Brain microvascular endothelial cell (primary cell): Measurements from ENCODE around the gene MPHOSPH9.

Experiments used
- DNase-seq: peaks from one replicate; pipeline ENCODE4 v3.0.0-alpha.2; 2020
- H3K27ac ChIP-seq: fragments of 250-450 bp; sonication (Bioruptor Pico); 2 replicates; pipeline ENCODE4 v1.5.1; 2020; ENCODE audit warnings: mild to moderate bottlenecking, moderate library complexity
- H3K27me3 ChIP-seq: fragments of 250-450 bp; sonication (Bioruptor Pico); replicated peaks from 2 replicates; pipeline ENCODE4 v1.5.1; 2020; ENCODE audit warnings: mild to moderate bottlenecking
- H3K36me3 ChIP-seq: fragments of 250-450 bp; sonication (Bioruptor Pico); replicated peaks from 2 replicates; pipeline ENCODE4 v1.5.1; 2020; ENCODE audit warnings: mild to moderate bottlenecking
- H3K4me3 ChIP-seq: 2 replicates; pipeline ENCODE4 v1.5.1; 2011; ENCODE audit warnings: low read depth, mild to moderate bottlenecking, control low read depth, low read length, moderate library complexity
- in situ Hi-C: cut with HindIII; loops from 2 replicates; pipeline ENCODE4 v1.10.0; 2017; ENCODE audit warnings: low sequenced_read_pairs, low pct_ligation_motif_present
- TF ChIP-seq, protein P1 (sequence below): IDR thresholded peaks from 2 replicates; pipeline ENCODE4 v1.5.1; 2011; ENCODE audit warnings: low read depth, mild to moderate bottlenecking, moderate library complexity, low read length, control low read depth, inconsistent platforms; ENCODE audit errors: missing control alignments

The MPHOSPH9 gene

GRCh38 chr12:123148655-123149054, 84.3 kb downstream of the MPHOSPH9 start:
- DNase-seq = no peak
- Histone ChIP-seq H3K27me3 (no peaks in the 10 kb centered on the region), H3K36me3 (no peaks in the 10 kb centered on the region), H3K27ac (no peak overlapping the region), H3K4me3 (no peak overlapping the region)
- in situ Hi-C loops = no loop called here
- TF ChIP-seq, protein P1, sequence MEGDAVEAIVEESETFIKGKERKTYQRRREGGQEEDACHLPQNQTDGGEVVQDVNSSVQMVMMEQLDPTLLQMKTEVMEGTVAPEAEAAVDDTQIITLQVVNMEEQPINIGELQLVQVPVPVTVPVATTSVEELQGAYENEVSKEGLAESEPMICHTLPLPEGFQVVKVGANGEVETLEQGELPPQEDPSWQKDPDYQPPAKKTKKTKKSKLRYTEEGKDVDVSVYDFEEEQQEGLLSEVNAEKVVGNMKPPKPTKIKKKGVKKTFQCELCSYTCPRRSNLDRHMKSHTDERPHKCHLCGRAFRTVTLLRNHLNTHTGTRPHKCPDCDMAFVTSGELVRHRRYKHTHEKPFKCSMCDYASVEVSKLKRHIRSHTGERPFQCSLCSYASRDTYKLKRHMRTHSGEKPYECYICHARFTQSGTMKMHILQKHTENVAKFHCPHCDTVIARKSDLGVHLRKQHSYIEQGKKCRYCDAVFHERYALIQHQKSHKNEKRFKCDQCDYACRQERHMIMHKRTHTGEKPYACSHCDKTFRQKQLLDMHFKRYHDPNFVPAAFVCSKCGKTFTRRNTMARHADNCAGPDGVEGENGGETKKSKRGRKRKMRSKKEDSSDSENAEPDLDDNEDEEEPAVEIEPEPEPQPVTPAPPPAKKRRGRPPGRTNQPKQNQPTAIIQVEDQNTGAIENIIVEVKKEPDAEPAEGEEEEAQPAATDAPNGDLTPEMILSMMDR = no peak

- DNase-seq = no peak
- Histone ChIP-seq H3K27me3 (no peaks in the 10 kb centered on the region), H3K36me3 (no peaks in the 10 kb centered on the region), H3K27ac (no peak overlapping the region), H3K4me3 (no peak overlapping the region)
- in situ Hi-C loops = no loop called here
- TF ChIP-seq, protein P1 = no peak
These were observed 84.7 kb downstream of the MPHOSPH9 start for GRCh38 chr12:123148223-123148622.

- TF ChIP-seq, protein P1 = no peak
- in situ Hi-C loops = no loop called here
These were observed 87.7 kb downstream of the MPHOSPH9 start for GRCh38 chr12:123145211-123145610.

GRCh38 chr12:123143736-123144461, 89.0 kb downstream of the MPHOSPH9 start:
- Histone ChIP-seq H3K27ac (no peak overlapping the region), H3K4me3 (no peak overlapping the region), H3K27me3 (no peaks in the 10 kb centered on the region), H3K36me3 (no peaks in the 10 kb centered on the region)
- TF ChIP-seq, protein P1 = no peak
- in situ Hi-C loops = no loop called here
- DNase-seq = no peak

More at GRCh38 chr12:123145211-123145610, 87.7 kb downstream of the MPHOSPH9 start:
- Histone ChIP-seq H3K36me3 (no peaks in the 10 kb centered on the region), H3K4me3 (no peak overlapping the region), H3K27me3 (no peaks in the 10 kb centered on the region), H3K27ac (no peak overlapping the region)
- no peak for DNase-seq

- no peak overlapping the region for H3K27ac ChIP-seq
- TF ChIP-seq, protein P1 = no peak
- H3K4me3 ChIP-seq = no peak overlapping the region
- H3K36me3 ChIP-seq = no peaks in the 10 kb centered on the region
- H3K27me3 ChIP-seq = no peaks in the 10 kb centered on the region
- in situ Hi-C loops = no loop called here
- no peak for DNase-seq
These were observed 89.8 kb downstream of the MPHOSPH9 start for GRCh38 chr12:123142921-123143735.
